OCI-LY7 (cell line): ENCODE results near the gene KIAA1217. TPM values are rescaled to one million over a fixed set of nuclear protein-coding genes. Genes with fewer than 3 reads are reported as not detected.

ENCODE experiments used
- BruUV-seq: library from RNA; stranded (reverse); fragments of 400-500 nt; replicated peaks from 2 replicates; lab custom pipeline; 2021; lab: Mats Ljungman, UMichigan
- CTCF ChIA-PET: fragments of 300-600 bp; sonication (Branson Sonifier 250); formaldehyde crosslinking; loops from one replicate; lab custom pipeline; 2022; ENCODE audit warnings: antibody characterized with exemption; ENCODE audit not compliant: unreplicated experiment; lab: Charles Lee
- POLR2A ChIA-PET: fragments of 300-600 bp; sonication (Branson Sonifier 250); formaldehyde crosslinking; loops from one replicate; lab custom pipeline; 2022; ENCODE audit warnings: antibody characterized with exemption; lab: Charles Lee
- DNase-seq: peaks from one replicate; pipeline ENCODE4 v3.0.0-alpha.2; 2015; ENCODE audit warnings: low spot score
- H2AFZ ChIP-seq: fragments of 200-600 bp; sonication (generic), shearing (Covaris generic); 2 replicates; pipeline ENCODE4 v1.6.1; 2014; ENCODE audit warnings: mild to moderate bottlenecking, antibody characterized with exemption, low read length, moderate library complexity
- H3K27ac ChIP-seq: fragments of 200-600 bp; sonication (generic); 2 replicates; pipeline ENCODE4 v1.5.1; 2014; ENCODE audit warnings: mixed run types, low read depth, mild to moderate bottlenecking, moderate library complexity, low read length, inconsistent platforms; ENCODE audit not compliant: poor library complexity, severe bottlenecking
- H3K36me3 ChIP-seq: fragments of 200-600 bp; sonication (generic); 2 replicates; pipeline ENCODE4 v1.6.1; 2014; ENCODE audit warnings: mild to moderate bottlenecking, antibody characterized with exemption, low read length, moderate library complexity, mixed read lengths; ENCODE audit not compliant: insufficient read depth
- H3K4me1 ChIP-seq: fragments of 200-600 bp; sonication (generic); 2 replicates; pipeline ENCODE4 v1.5.1; 2014; ENCODE audit warnings: mild to moderate bottlenecking, low read length; ENCODE audit not compliant: insufficient read depth, poor library complexity, severe bottlenecking
- H3K4me2 ChIP-seq: fragments of 200-600 bp; sonication (generic); 2 replicates; pipeline ENCODE4 v1.6.1; 2014; ENCODE audit warnings: mild to moderate bottlenecking, low read length
- H3K4me3 ChIP-seq: fragments of 200-600 bp; sonication (generic); 2 replicates; pipeline ENCODE4 v1.5.1; 2014; ENCODE audit warnings: mild to moderate bottlenecking, low read depth, low read length; ENCODE audit not compliant: poor library complexity, severe bottlenecking
- H3K79me2 ChIP-seq: fragments of 200-600 bp; sonication (generic); 2 replicates; pipeline ENCODE4 v1.6.1; 2016; ENCODE audit warnings: low read depth, mild to moderate bottlenecking, low read length, moderate library complexity, mixed read lengths; ENCODE audit not compliant: insufficient read depth
- H3K9me2 ChIP-seq: fragments of 200-600 bp; sonication (generic); 2 replicates; pipeline ENCODE4 v1.6.1; 2016; ENCODE audit warnings: mild to moderate bottlenecking, low read length, mixed read lengths; ENCODE audit not compliant: insufficient read depth
- H3K9me3 ChIP-seq: fragments of 200-600 bp; sonication (generic); 2 replicates; pipeline ENCODE4 v1.6.1; 2014; ENCODE audit warnings: mild to moderate bottlenecking, mixed run types, low read length, mixed read lengths
- H4K20me1 ChIP-seq: fragments of 200-600 bp; sonication (generic); 2 replicates; pipeline ENCODE4 v1.6.1; 2014; ENCODE audit warnings: mild to moderate bottlenecking, antibody characterized with exemption, low read length, moderate library complexity, mixed read lengths; ENCODE audit not compliant: insufficient read depth
- EZH2phosphoT487 ChIP-seq: fragments of 200-600 bp; sonication (generic); IDR thresholded peaks from 2 replicates; pipeline ENCODE4 v1.6.1; 2018; ENCODE audit warnings: low read depth, borderline replicate concordance, mild to moderate bottlenecking, mixed run types, antibody characterized with exemption, low read length, moderate library complexity, mixed read lengths
- intact Hi-C: fragments of 100-400 bp; cut with micrococcal nuclease; formaldehyde crosslinking; loops from one replicate; pipeline ENCODE4 v1.10.0; 2022; ENCODE audit not compliant: unreplicated experiment
- total RNA-seq, 2 experiments: library from RNA; depleted of rRNA in 1 of 2; stranded (reverse); fragments of >200 nt in 1 of 2; shearing (Covaris generic) in 1 of 2; gene quantifications; 2 replicates each; pipeline ENCODE4 v1.2.3, GENCODE V29; 2014 to 2022
- TF ChIP-seq, protein P1 (sequence below): fragments of 200-600 bp; sonication (generic); conservative IDR thresholded peaks from 2 replicates; pipeline ENCODE4 v1.5.1; 2014; ENCODE audit warnings: mild to moderate bottlenecking, antibody characterized with exemption, low read length, moderate library complexity, mixed read lengths

The KIAA1217 gene
- total RNA-seq, 2 experiments from 2014 or later: not detected

DNA sequence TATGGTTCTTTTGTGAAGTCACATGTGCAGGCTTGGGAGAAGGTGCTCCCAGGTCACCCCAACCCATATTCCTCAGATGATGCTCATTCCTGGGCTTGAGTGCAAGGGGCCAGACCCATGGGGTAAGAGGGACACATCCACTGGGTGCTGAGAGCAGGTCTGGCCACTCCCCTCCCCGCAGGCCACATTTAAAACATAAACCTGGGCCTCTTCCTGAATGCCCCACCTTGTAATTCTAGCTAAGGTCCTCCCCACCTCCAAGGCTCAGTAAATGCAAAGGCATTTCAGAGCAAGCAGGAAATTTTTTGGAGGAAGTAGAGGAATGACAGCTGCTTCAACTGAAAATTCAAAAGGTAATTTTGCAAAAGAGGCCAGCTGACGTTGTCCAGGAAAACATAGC lies 342.2 kb downstream of the KIAA1217 start:
- Histone ChIP-seq H2AFZ (no peak overlapping the region), H4K20me1 (no peaks in the 10 kb centered on the region), H3K9me3 (no peaks in the 10 kb centered on the region), H3K27ac (no peak overlapping the region), H3K79me2 (no peaks in the 10 kb centered on the region), H3K9me2 (no peaks in the 10 kb centered on the region), H3K4me3 (no peak overlapping the region), H3K36me3 (no peaks in the 10 kb centered on the region), H3K4me1 (no peaks in the 10 kb centered on the region), H3K4me2 (no peak overlapping the region)
- no peak for DNase-seq
- no peak for TF ChIP-seq EZH2phosphoT487
- TF ChIP-seq, protein P1, sequence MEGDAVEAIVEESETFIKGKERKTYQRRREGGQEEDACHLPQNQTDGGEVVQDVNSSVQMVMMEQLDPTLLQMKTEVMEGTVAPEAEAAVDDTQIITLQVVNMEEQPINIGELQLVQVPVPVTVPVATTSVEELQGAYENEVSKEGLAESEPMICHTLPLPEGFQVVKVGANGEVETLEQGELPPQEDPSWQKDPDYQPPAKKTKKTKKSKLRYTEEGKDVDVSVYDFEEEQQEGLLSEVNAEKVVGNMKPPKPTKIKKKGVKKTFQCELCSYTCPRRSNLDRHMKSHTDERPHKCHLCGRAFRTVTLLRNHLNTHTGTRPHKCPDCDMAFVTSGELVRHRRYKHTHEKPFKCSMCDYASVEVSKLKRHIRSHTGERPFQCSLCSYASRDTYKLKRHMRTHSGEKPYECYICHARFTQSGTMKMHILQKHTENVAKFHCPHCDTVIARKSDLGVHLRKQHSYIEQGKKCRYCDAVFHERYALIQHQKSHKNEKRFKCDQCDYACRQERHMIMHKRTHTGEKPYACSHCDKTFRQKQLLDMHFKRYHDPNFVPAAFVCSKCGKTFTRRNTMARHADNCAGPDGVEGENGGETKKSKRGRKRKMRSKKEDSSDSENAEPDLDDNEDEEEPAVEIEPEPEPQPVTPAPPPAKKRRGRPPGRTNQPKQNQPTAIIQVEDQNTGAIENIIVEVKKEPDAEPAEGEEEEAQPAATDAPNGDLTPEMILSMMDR: no peak
- no TSS peak for BruUV-seq
- ChIA-PET POLR2A (no interaction called here), CTCF (no interaction called here)
- intact Hi-C loops: no loop called here

DNA sequence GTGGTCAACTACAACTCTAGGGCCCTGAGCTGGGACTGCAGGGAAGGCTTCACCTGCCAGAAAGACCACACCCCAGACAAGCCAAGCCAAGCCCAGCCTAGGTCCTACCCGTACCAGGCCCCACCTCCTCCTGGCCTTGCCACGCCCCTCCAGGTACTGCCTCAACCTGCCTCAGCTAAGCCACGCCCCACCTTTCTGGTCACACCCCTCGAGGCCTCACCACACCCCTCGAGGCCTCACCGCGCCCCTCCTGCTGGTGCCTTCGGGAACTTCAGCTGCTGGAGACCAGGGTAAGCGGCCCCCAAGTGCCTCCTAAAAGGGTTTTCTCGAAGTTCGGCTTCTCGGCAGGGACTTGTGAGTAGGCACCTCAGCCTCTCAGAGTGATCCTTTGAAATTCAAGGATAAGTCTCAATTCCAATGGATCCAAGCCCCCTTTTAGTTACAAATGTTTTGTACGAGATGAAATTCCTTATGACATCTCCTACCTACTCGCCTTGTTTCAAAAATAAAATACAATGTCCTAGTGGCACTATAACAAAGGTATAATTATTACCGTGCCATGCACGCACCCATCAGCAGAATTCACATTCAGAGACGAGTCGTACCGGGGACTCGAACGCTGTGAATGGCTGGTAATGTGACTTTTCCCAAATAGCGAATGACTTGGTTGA lies 343.5 kb downstream of the KIAA1217 start:
- no peak overlapping the region for H3K27ac ChIP-seq
- no peaks in the 10 kb centered on the region for H4K20me1 ChIP-seq
- no peaks in the 10 kb centered on the region for H3K79me2 ChIP-seq
- DNase-seq: peak; percentile 61
- no TSS peak for BruUV-seq
- intact Hi-C loops: no loop called here
- no peaks in the 10 kb centered on the region for H3K4me1 ChIP-seq
- H3K4me2 ChIP-seq: no peak overlapping the region
- ChIA-PET POLR2A (no interaction called here), CTCF (no interaction called here)
- no peaks in the 10 kb centered on the region for H3K9me3 ChIP-seq
- no peaks in the 10 kb centered on the region for H3K36me3 ChIP-seq
- no peak overlapping the region for H3K4me3 ChIP-seq
- no peak overlapping the region for H2AFZ ChIP-seq
- TF ChIP-seq EZH2phosphoT487: no peak
- TF ChIP-seq, protein P1: peak; percentile 60
- no peaks in the 10 kb centered on the region for H3K9me2 ChIP-seq

DNA sequence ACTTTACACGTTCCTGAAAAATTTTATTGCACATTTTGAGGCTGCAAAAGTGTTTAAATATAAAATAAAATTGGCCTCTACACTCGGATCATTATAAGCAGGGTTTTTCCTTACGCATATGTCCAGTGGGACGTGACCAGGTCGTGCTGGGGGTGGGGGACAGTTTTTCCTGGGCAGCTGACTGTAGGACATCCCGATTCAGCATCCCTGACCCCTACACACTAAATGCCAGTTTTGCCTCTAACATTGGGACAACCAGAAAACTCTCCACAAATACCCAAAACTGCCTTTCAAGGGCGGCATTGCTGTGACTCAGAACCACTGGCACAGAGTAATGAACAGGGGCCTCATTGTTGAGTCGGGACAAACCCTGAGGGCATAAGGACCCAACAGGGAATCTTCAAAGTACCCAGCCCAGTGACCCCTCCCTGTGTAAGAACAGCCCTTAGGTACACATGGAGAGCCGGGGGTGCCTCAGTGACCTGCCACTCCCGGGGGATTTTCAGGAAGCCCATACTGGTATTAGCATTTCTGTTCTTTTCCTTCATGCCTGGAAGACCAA lies 344.2 kb downstream of the KIAA1217 start:
- ChIA-PET POLR2A (no interaction called here), CTCF (no interaction called here)
- Histone ChIP-seq H2AFZ (no peak overlapping the region), H3K4me2 (no peak overlapping the region), H3K9me3 (no peaks in the 10 kb centered on the region), H3K79me2 (no peaks in the 10 kb centered on the region), H3K4me1 (no peaks in the 10 kb centered on the region), H3K27ac (no peak overlapping the region), H3K36me3 (no peaks in the 10 kb centered on the region), H3K9me2 (no peaks in the 10 kb centered on the region), H3K4me3 (no peak overlapping the region), H4K20me1 (no peaks in the 10 kb centered on the region)
- BruUV-seq: no TSS peak
- DNase-seq: no peak
- intact Hi-C loops: no loop called here
- TF ChIP-seq, protein P1: no peak
- TF ChIP-seq EZH2phosphoT487: no peak
